Measurements from ENCODE around the gene TAX1BP1.
A peak's percentile ranks its signal among the peaks of the same experiment; 100 is the strongest.

TAX1BP1 gene

GRCh38 chr7:27784399-27785053 is 44.6 kb downstream of the TAX1BP1 start:
- peak; percentile 80 for DNase-seq

GRCh38 chr7:27788437-27788836 is 48.5 kb downstream of the TAX1BP1 start:
- no peak for DNase-seq

- no peak for DNase-seq
Observed at GRCh38 chr7:27793780-27794179, 53.8 kb downstream of the TAX1BP1 start.

GRCh38 chr7:27795977-27796376 is 56.0 kb downstream of the TAX1BP1 start:
- DNase-seq, result no peak

GRCh38 chr7:27799212-27799611 is 59.2 kb downstream of the TAX1BP1 start:
- no peak for DNase-seq

GRCh38 chr7:27802999-27803398 is 63.0 kb downstream of the TAX1BP1 start:
- DNase-seq, result no peak

GRCh38 chr7:27804139-27804538 is 64.2 kb downstream of the TAX1BP1 start:
- no peak for DNase-seq

GRCh38 chr7:27808626-27809025 is 68.7 kb downstream of the TAX1BP1 start:
- no peak for DNase-seq

- no peak for DNase-seq
Observed at GRCh38 chr7:27810186-27810585, 70.2 kb downstream of the TAX1BP1 start.

- no peak for DNase-seq
Observed at GRCh38 chr7:27812706-27813105, 72.7 kb downstream of the TAX1BP1 start.

GRCh38 chr7:27822245-27822644 is 82.3 kb downstream of the TAX1BP1 start:
- DNase-seq, result no peak

- DNase-seq, result no peak
Observed at GRCh38 chr7:27825891-27826290, 85.9 kb downstream of the TAX1BP1 start.

- DNase-seq, result no peak
Observed at GRCh38 chr7:27826357-27826756, 86.4 kb downstream of the TAX1BP1 start.

GRCh38 chr7:27834179-27834921 is 94.4 kb downstream of the TAX1BP1 start:
- no peak for DNase-seq

GRCh38 chr7:27835376-27835775 is 95.4 kb downstream of the TAX1BP1 start:
- DNase-seq, result no peak

GRCh38 chr7:27836536-27836935 is 96.6 kb downstream of the TAX1BP1 start:
- DNase-seq, result no peak

GRCh38 chr7:27839099-27839498 is 99.1 kb downstream of the TAX1BP1 start:
- DNase-seq, result no peak

GRCh38 chr7:27840313-27840712 is 100.4 kb downstream of the TAX1BP1 start:
- DNase-seq, result no peak

- DNase-seq, result no peak
Observed at GRCh38 chr7:27840760-27841364, 100.9 kb downstream of the TAX1BP1 start.

- no peak for DNase-seq
Observed at GRCh38 chr7:27842094-27842692, 102.2 kb downstream of the TAX1BP1 start.

- DNase-seq, result no peak
Observed at GRCh38 chr7:27842851-27843250, 102.9 kb downstream of the TAX1BP1 start.

GRCh38 chr7:27843584-27844305 is 103.8 kb downstream of the TAX1BP1 start:
- DNase-seq, result no peak

- no peak for DNase-seq
Observed at GRCh38 chr7:27846388-27846787, 106.4 kb downstream of the TAX1BP1 start.
